DLD1 (cell line): Measurements from ENCODE around the gene NAP1L5.

Experiments used
- in situ Hi-C: cut with HindIII; loops from 2 replicates; pipeline ENCODE4 v1.10.0; 2017; ENCODE audit warnings: low sequenced_read_pairs

Gene NAP1L5

GRCh38 chr4:88661739-88662138, 35.9 kb downstream of the NAP1L5 start:
- in situ Hi-C loops: no loop called here

- in situ Hi-C loops: no loop called here
Measured at GRCh38 chr4:88660446-88661294, 37.0 kb downstream of the NAP1L5 start.

- in situ Hi-C loops: no loop called here
Measured at GRCh38 chr4:88659890-88660208, 37.8 kb downstream of the NAP1L5 start.

- in situ Hi-C loops: no loop called here
Measured at GRCh38 chr4:88659055-88659889, 38.4 kb downstream of the NAP1L5 start.

- in situ Hi-C loops: no loop called here
Measured at GRCh38 chr4:88655226-88655625, 42.4 kb downstream of the NAP1L5 start.

- in situ Hi-C loops: no loop called here
Measured at GRCh38 chr4:88653371-88653946, 44.2 kb downstream of the NAP1L5 start.

- in situ Hi-C loops: no loop called here
Measured at GRCh38 chr4:88649716-88650115, 47.9 kb downstream of the NAP1L5 start.

- in situ Hi-C loops: no loop called here
Measured at GRCh38 chr4:88646528-88647280, 50.9 kb downstream of the NAP1L5 start.

GRCh38 chr4:88645994-88646393, 51.6 kb downstream of the NAP1L5 start:
- in situ Hi-C loops: no loop called here
